IMR-90 (cell line): Measurements from ENCODE around the gene ZCCHC24. TPM values are rescaled to one million over a fixed set of nuclear protein-coding genes. Genes with fewer than 3 reads are reported as not detected.

Experiments used
- ATAC-seq: fragments of 200-7000 bp; cut with Tn5 transposase; 2 replicates; pipeline ENCODE4 v1.9.1; 2020; ENCODE audit warnings: low read depth, mild to moderate bottlenecking, moderate library complexity
- BruUV-seq: library from RNA; stranded (reverse); fragments of 400-500 nt; replicated peaks from 2 replicates; lab custom pipeline; 2021; lab: Mats Ljungman, UMichigan
- CTCF ChIA-PET: fragments of 300-600 bp; formaldehyde crosslinking; extraction: SDS; loops from one replicate; lab custom pipeline; 2021; ENCODE audit warnings: antibody characterized with exemption; lab: Yijun Ruan, JAX
- POLR2A ChIA-PET: fragments of 300-600 bp; sonication (Branson Sonifier 250); formaldehyde crosslinking; loops from one replicate; lab custom pipeline; 2022; ENCODE audit warnings: antibody characterized with exemption; ENCODE audit not compliant: unreplicated experiment; lab: Charles Lee
- DNase-seq: peaks from one replicate; pipeline ENCODE4 v3.0.0; 2013
- H2AFZ ChIP-seq: replicated peaks from 2 replicates; pipeline ENCODE3; 2013; ENCODE audit warnings: low read length, mild to moderate bottlenecking; ENCODE audit not compliant: poor library complexity
- H2AK5ac ChIP-seq: 2 replicates; pipeline ENCODE4 v1.6.1; 2013; ENCODE audit warnings: low read depth, low read length, inconsistent platforms
- H2AK9ac ChIP-seq: replicated peaks from 2 replicates; pipeline ENCODE3; 2013; ENCODE audit warnings: mild to moderate bottlenecking, low read depth, low read length, moderate library complexity; ENCODE audit not compliant: poor library complexity
- H2BK120ac ChIP-seq: 2 replicates; pipeline ENCODE4 v1.6.1; 2013; ENCODE audit warnings: low read depth, low read length, inconsistent platforms
- H2BK15ac ChIP-seq: 3 replicates; pipeline ENCODE4 v1.6.1; 2013; ENCODE audit warnings: low read depth, low read length, inconsistent platforms
- H2BK20ac ChIP-seq: 2 replicates; pipeline ENCODE4 v1.6.1; 2013; ENCODE audit warnings: low read depth, mild to moderate bottlenecking, inconsistent platforms, low read length, moderate library complexity
- H2BK5ac ChIP-seq: 2 replicates; pipeline ENCODE4 v1.6.1; 2013; ENCODE audit warnings: mild to moderate bottlenecking, low read depth, low read length, inconsistent platforms; ENCODE audit not compliant: poor library complexity, severe bottlenecking
- H3K14ac ChIP-seq: replicated peaks from 2 replicates; pipeline ENCODE4 v1.6.1; 2013; ENCODE audit warnings: low read depth, low read length, inconsistent platforms
- H3K18ac ChIP-seq: 2 replicates; pipeline ENCODE4 v1.6.1; 2013; ENCODE audit warnings: low read depth, low read length, control low read depth
- H3K23ac ChIP-seq: 2 replicates; pipeline ENCODE4 v1.6.1; 2013; ENCODE audit warnings: low read depth, low read length, inconsistent platforms
- H3K27ac ChIP-seq: 2 replicates; pipeline ENCODE4 v1.5.1; 2013; ENCODE audit warnings: mild to moderate bottlenecking, control low read depth, low read length; ENCODE audit not compliant: insufficient read depth
- H3K27me3 ChIP-seq: 2 replicates; pipeline ENCODE4 v1.6.1; 2013; ENCODE audit warnings: low read length; ENCODE audit not compliant: control insufficient read depth, insufficient read depth
- H3K36me3 ChIP-seq: 2 replicates; pipeline ENCODE4 v1.6.1; 2013; ENCODE audit warnings: low read length, mixed read lengths; ENCODE audit not compliant: control insufficient read depth, insufficient read depth
- H3K4ac ChIP-seq: 2 replicates; pipeline ENCODE4 v1.6.1; 2013; ENCODE audit warnings: low read depth, low read length, inconsistent platforms
- H3K4me1 ChIP-seq: 2 replicates; pipeline ENCODE4 v1.6.1; 2013; ENCODE audit warnings: low read length, mixed read lengths; ENCODE audit not compliant: control insufficient read depth, insufficient read depth
- H3K4me2 ChIP-seq: 2 replicates; pipeline ENCODE4 v1.6.1; 2013; ENCODE audit warnings: low read depth, mild to moderate bottlenecking, control low read depth, low read length, moderate library complexity
- H3K4me3 ChIP-seq: 2 replicates; pipeline ENCODE4 v1.5.1; 2013; ENCODE audit warnings: low read depth, mild to moderate bottlenecking, control low read depth, low read length, moderate library complexity; ENCODE audit not compliant: insufficient read depth
- H3K56ac ChIP-seq: 2 replicates; pipeline ENCODE4 v1.6.1; 2013; ENCODE audit warnings: low read length, inconsistent platforms; ENCODE audit not compliant: insufficient read depth; ENCODE audit errors: extremely low read depth
- H3K79me1 ChIP-seq, 2 experiments: 2 replicates each; pipeline ENCODE4 v1.6.1; 2013; ENCODE audit warnings: low read length in 2 of 2, inconsistent platforms in 1 of 2, low read depth in 1 of 2
- H3K9ac ChIP-seq: 2 replicates; pipeline ENCODE4 v1.6.1; 2013; ENCODE audit warnings: low read depth, low read length, control low read depth
- H3K9me1 ChIP-seq: 2 replicates; pipeline ENCODE4 v1.6.1; 2013; ENCODE audit warnings: low read length, inconsistent platforms; ENCODE audit not compliant: insufficient read depth
- H3K9me3 ChIP-seq: 2 replicates; pipeline ENCODE4 v1.6.1; 2013; ENCODE audit warnings: low read length; ENCODE audit not compliant: control insufficient read depth, insufficient read depth
- H4K20me1 ChIP-seq: 2 replicates; pipeline ENCODE4 v1.6.1; 2013; ENCODE audit warnings: low read length, inconsistent platforms; ENCODE audit not compliant: insufficient read depth
- H4K5ac ChIP-seq: 2 replicates; pipeline ENCODE4 v1.6.1; 2013; ENCODE audit warnings: mild to moderate bottlenecking, low read depth, low read length, control low read depth
- H4K8ac ChIP-seq, 2 experiments: 2 replicates each; pipeline ENCODE4 v1.6.1; 2013; ENCODE audit warnings: low read depth in 2 of 2, low read length in 2 of 2, control low read depth in 1 of 2, inconsistent platforms in 1 of 2
- H4K91ac ChIP-seq: 2 replicates; pipeline ENCODE4 v1.6.1; 2013; ENCODE audit warnings: low read depth, low read length, inconsistent platforms; ENCODE audit not compliant: insufficient read depth
- FOS ChIP-seq: fragments of 150-350 bp; IDR thresholded peaks from 2 replicates; pipeline ENCODE4 v1.6.1; 2016; ENCODE audit warnings: low read depth, low read length
- MXI1 ChIP-seq: IDR thresholded peaks from 2 replicates; pipeline ENCODE4 v1.6.1; 2012; ENCODE audit warnings: low read depth, mild to moderate bottlenecking, low read length, moderate library complexity, borderline replicate concordance
- RCOR1 ChIP-seq: IDR thresholded peaks from 2 replicates; pipeline ENCODE4 v1.6.1; 2012; ENCODE audit warnings: mild to moderate bottlenecking, low read length, improper control_type of control experiment; ENCODE audit not compliant: insufficient replicate concordance
- RFX5 ChIP-seq: IDR thresholded peaks from 2 replicates; pipeline ENCODE4 v1.8.0; 2012; ENCODE audit warnings: low read depth, mild to moderate bottlenecking, low read length, moderate library complexity
- WGBS, 2 experiments: methylation state at CpG; one replicate each; pipeline versions ENCODE4 v1.1.5 to v1.1.7; 2013; ENCODE audit warnings: missing lambda C conversion rate in 2 of 2; ENCODE audit not compliant: insufficient read length in 1 of 2; ENCODE audit errors: extremely low coverage in 2 of 2; 5-methylcytosine and 5-hydroxymethylcytosine counted together
- dilution Hi-C: fragments of 300-500 bp; cut with HindIII; formaldehyde crosslinking; loops from one replicate; pipeline ENCODE4 v1.14.3; 2018; ENCODE audit warnings: low sequenced_read_pairs; ENCODE audit not compliant: unreplicated experiment
- in situ Hi-C: fragments of 300-500 bp; cut with MboI; formaldehyde crosslinking; loops from 3 replicates; pipeline ENCODE4 v1.14.3; 2019; ENCODE audit warnings: low sequenced_read_pairs, inconsistent platforms, mixed read lengths
- intact Hi-C: fragments of 100-400 bp; cut with micrococcal nuclease; formaldehyde crosslinking; loops from 2 replicates; pipeline ENCODE4 v1.10.0; 2022
- polyA plus RNA-seq, 3 experiments: library from polyadenylated mRNA; depleted of rRNA; stranded (reverse); fragments of >200 nt; gene quantifications; 2 replicates each; pipeline ENCODE4 v1.2.3, GENCODE V29; 2012; ENCODE audit warnings: low replicate concordance in 1 of 3
- total RNA-seq: library from RNA; depleted of rRNA; stranded (reverse); fragments of >200 nt; gene quantifications from 2 replicates; pipeline ENCODE4 v1.2.3, GENCODE V29; 2012

The ZCCHC24 gene
- total and polyA plus RNA-seq, 2 of the 4 experiments (the other 2 are of a cell fraction), result 15.1 to 25.9 TPM

DNA sequence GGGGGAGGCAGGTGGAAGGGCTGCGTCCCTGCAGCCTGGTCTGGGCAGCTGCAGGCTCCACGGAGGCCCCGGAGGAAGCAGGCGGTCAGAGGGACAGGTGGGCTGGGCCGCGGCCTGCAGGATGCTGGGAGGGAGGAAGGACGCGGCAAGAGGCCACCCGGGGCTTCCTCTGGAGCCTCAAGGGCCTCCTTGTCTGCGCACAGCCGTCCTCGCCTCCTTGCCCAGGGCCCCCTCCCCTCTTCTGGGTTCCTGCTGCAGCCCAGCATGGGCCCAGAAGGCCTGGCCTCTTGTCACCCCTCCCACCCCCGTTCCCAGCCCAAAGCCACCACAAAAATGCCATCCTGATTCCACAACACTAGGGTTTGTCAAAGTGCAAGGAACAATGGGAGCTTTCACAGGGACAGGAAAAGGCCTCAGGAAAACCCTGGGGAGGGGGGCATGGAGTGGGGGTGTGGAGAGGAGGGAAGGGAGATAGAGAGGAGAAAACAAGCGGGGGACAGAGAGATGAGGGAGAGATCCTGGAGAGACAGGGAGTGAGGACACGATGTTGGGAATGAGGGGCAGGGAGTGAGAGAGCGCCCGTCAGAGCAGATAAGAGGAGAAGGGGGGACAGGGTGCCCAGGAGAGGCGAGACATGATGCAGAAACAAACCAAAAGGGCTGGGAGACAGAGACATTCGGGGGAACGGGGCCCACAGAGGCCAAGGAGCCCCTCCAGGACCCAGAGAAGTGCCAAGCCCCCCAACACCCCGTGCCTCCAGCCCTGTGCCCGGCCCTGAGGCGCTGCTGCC lies 41.8 kb downstream of the ZCCHC24 start:
- in situ Hi-C loops, result no loop called here
- H2AK9ac ChIP-seq, result peak overlapping the region; percentile 94
- peak overlapping the region; percentile 35; the same call in 1 of the 2 replicates for H4K5ac ChIP-seq
- no peak overlapping the region for H3K4me3 ChIP-seq
- H4K91ac ChIP-seq, result peak overlapping the region; percentile 63
- H3K27ac ChIP-seq, result peak overlapping the region; percentile 50; the same call in 1 of the 2 replicates
- H3K79me1 ChIP-seq, result peaks cover 42 to 85% of the 10 kb centered on the region in 2 experiments
- H2BK20ac ChIP-seq, result no peak overlapping the region; the same call in 1 of the 2 replicates
- no peak overlapping the region for H3K56ac ChIP-seq
- peak overlapping the region; percentile 74 for H3K4ac ChIP-seq
- ChIA-PET CTCF (no interaction called here), POLR2A (no interaction called here)
- peak overlapping the region; percentile 10; the same call in 1 of the 2 replicates for H3K18ac ChIP-seq
- peaks cover 32% of the 10 kb centered on the region for H3K36me3 ChIP-seq
- DNase-seq, result no peak
- no peak for ATAC-seq
- no peak overlapping the region for H2BK15ac ChIP-seq
- peak overlapping the region; percentile 61 for H2AFZ ChIP-seq
- no peaks in the 10 kb centered on the region for H3K27me3 ChIP-seq
- peak overlapping the region; percentile 5 for H2BK5ac ChIP-seq
- H3K14ac ChIP-seq, result peak overlapping the region; percentile 84
- peak overlapping the region; percentile 79; the same call in 1 of the 2 replicates for H2AK5ac ChIP-seq
- 30% methylated on average over 7 of the region's 23 CpGs; no CpG with 5 or more reads in 1 of the 2 experiments for WGBS, 2 experiments
- H4K20me1 ChIP-seq, result peaks cover 41% of the 10 kb centered on the region
- intact Hi-C loops, result no loop called here
- no TSS peak for BruUV-seq
- peaks cover 51% of the 10 kb centered on the region for H3K9me1 ChIP-seq
- H3K9me3 ChIP-seq, result no peaks in the 10 kb centered on the region
- peak overlapping the region; percentile 3; the same call in 1 of the 2 replicates for H3K4me2 ChIP-seq
- H3K4me1 ChIP-seq, result peaks cover 73% of the 10 kb centered on the region
- TF ChIP-seq FOS (no peak), RCOR1 (no peak), MXI1 (no peak), RFX5 (no peak)
- H2BK120ac ChIP-seq, result peak overlapping the region; percentile 51
- dilution Hi-C loops, result no loop called here
- H3K9ac ChIP-seq, result peak overlapping the region; percentile 13; the same call in 1 of the 2 replicates
- peak overlapping the region; percentile 35 for H3K23ac ChIP-seq
- peak overlapping the region in 1 of 2 experiments; percentile 81; a peak in 2 of 4 replicates for H4K8ac ChIP-seq
